Fibroblast of the conjunctiva (primary cell): ENCODE results near the gene POF1B.
A peak's percentile ranks its signal among the peaks of the same experiment; 100 is the strongest.
"Not testable (repeated sequence)": the region's sequence is repeated elsewhere in the genome, so short reads cannot be mapped to it uniquely, and the experiment has no call there.

Source experiments
- DNase-seq: peaks from one replicate; pipeline ENCODE4 v3.0.0-alpha.2; 2010; ENCODE audit warnings: low read depth

POF1B gene

GRCh38 chrX:85379174-85379907, at the start of gene POF1B:
Gene POF1B, minus strand, starts transcription at chrX:85379665. Its CDS starts 211 bp downstream, at chrX:85379454.
- DNase-seq = no peak

GRCh38 chrX:85429066-85429465, 49.6 kb upstream of the POF1B start:
- no peak for DNase-seq

GRCh38 chrX:85419293-85419692, 39.8 kb upstream of the POF1B start:
- DNase-seq = no peak

GRCh38 chrX:85391878-85392238, 12.4 kb upstream of the POF1B start:
- DNase-seq = no peak

GRCh38 chrX:85391185-85391877, 11.9 kb upstream of the POF1B start:
- DNase-seq = no peak

GRCh38 chrX:85381602-85382001, 2.1 kb upstream of the POF1B start:
- DNase-seq = no peak

GRCh38 chrX:85378461-85378860, 1.0 kb downstream of the POF1B start:
- no peak for DNase-seq

GRCh38 chrX:85375333-85375738, 4.1 kb downstream of the POF1B start:
- DNase-seq = no peak

- no peak for DNase-seq
Observed at GRCh38 chrX:85365370-85365995, 14.0 kb downstream of the POF1B start.

GRCh38 chrX:85359051-85359450, 20.4 kb downstream of the POF1B start:
- DNase-seq = no peak

- no peak for DNase-seq
Observed at GRCh38 chrX:85345523-85345922, 33.9 kb downstream of the POF1B start.

- DNase-seq = no peak
Observed at GRCh38 chrX:85327060-85327333, 52.5 kb downstream of the POF1B start.

- DNase-seq = no peak
Observed at GRCh38 chrX:85326234-85327059, 53.0 kb downstream of the POF1B start.

GRCh38 chrX:85311348-85311747, 68.1 kb downstream of the POF1B start:
- not testable (repeated sequence) for DNase-seq

GRCh38 chrX:85309717-85310116, 69.7 kb downstream of the POF1B start:
- DNase-seq = no peak

- DNase-seq = no peak
Observed at GRCh38 chrX:85303544-85303943, 75.9 kb downstream of the POF1B start.

GRCh38 chrX:85288992-85289723, 90.3 kb downstream of the POF1B start:
- DNase-seq = no peak

GRCh38 chrX:85285286-85285685, 94.2 kb downstream of the POF1B start:
- DNase-seq = not testable (repeated sequence)

- DNase-seq = no peak
Observed at GRCh38 chrX:85244450-85245211, 134.8 kb downstream of the POF1B start.

- peak; percentile 14 for DNase-seq
Observed at GRCh38 chrX:85243761-85244449, 135.6 kb downstream of the POF1B start, which contains the start of the genes SATL1 and ZNF711. Gene SATL1, minus strand, starts transcription at chrX:85243779. Its CDS starts 134,811 bp downstream, at chrX:85108968. Gene ZNF711, plus strand, starts transcription at chrX:85243991. Its CDS starts 3,582 bp downstream, at chrX:85247573.
